Stimulated activated CD4-positive, alpha-beta T cell treated with anti-CD3 and anti-CD28 coated beads, TNF-alpha, amount 100 ng/mL, for 24 hours (primary cell): ENCODE data around the gene PSMC4.

Experiments used
- DNase-seq, 3 experiments: peaks; one replicate each; pipeline ENCODE4 v3.0.0-alpha.2; 2020; ENCODE audit warnings: low read depth in 3 of 3

PSMC4 gene

GRCh38 chr19:39970675-39971379, at the start of gene PSMC4:
TSS of gene PSMC4 (plus strand) at chr19:39971165. CDS start at chr19:39971203, 38 bp downstream.
- peak; percentile 96 to 98 (median 98) for DNase-seq

GRCh38 chr19:39923862-39924261, 47.1 kb upstream of the PSMC4 start:
- DNase-seq: no peak

DNA sequence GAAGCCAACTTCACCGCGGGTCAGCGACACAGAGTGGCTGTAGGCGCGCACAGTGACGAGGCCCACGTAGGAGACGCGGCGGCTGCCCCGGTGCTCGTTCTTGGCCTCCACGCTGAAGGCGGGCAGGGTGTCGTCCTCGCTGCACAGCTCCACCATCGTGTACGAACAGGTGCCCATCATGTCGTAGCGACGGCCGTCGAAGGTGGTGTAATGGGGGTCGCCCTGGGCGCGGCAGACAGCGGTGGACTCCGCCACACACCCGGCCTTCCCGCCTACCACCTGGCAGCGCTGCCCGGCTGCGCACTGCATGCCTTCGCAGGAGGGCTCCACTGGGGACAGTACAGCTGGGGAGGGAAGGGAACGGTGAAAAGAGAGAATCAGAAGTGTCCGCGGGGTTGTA, 46.6 kb upstream of the PSMC4 start:
- no peak for DNase-seq

- DNase-seq: no peak
Observed at GRCh38 chr19:39924952-39925351, 46.0 kb upstream of the PSMC4 start.

GRCh38 chr19:39926170-39926760, 44.7 kb upstream of the PSMC4 start:
- DNase-seq: no peak

DNA sequence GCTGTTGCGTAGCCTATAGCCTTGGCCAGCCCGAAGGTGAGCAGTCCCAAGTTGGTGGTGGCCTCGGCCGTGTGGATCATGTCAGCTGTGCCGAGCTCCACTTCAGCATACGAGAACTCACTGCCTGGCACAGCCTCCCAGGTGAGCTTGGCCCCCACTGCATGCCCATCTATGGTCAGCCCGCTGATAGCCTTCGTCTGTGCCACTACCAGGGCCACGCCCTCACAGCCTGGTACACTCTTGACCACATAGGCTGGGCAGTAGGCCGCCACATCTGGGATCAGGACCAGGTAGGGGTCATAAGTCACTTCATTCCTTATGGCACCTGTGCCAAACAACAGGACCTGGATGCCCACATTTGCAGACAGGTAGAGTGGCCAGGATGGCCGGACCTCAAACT, 43.9 kb upstream of the PSMC4 start:
- no peak for DNase-seq

GRCh38 chr19:39927524-39928356, 43.2 kb upstream of the PSMC4 start:
- no peak for DNase-seq

GRCh38 chr19:39928357-39928725, 42.6 kb upstream of the PSMC4 start:
- DNase-seq: no peak

DNA sequence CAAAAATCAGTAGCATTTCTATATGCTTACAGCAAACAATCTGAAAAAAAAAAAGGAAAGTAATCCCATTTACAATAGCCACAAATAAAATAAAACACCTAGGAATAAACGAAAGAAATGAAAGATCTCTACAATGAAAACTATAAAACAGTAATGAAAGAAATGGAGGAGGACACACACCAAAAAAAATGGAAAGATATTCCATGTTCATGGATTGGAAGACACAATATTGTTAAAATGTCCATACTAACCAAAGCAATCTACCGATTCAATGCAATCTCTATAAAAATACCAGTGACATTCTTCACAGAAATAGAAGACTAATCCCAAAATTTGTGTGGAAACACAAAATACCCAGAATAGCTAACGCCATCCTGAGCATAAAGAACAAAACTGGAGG, 41.2 kb upstream of the PSMC4 start:
- DNase-seq: no peak

DNA sequence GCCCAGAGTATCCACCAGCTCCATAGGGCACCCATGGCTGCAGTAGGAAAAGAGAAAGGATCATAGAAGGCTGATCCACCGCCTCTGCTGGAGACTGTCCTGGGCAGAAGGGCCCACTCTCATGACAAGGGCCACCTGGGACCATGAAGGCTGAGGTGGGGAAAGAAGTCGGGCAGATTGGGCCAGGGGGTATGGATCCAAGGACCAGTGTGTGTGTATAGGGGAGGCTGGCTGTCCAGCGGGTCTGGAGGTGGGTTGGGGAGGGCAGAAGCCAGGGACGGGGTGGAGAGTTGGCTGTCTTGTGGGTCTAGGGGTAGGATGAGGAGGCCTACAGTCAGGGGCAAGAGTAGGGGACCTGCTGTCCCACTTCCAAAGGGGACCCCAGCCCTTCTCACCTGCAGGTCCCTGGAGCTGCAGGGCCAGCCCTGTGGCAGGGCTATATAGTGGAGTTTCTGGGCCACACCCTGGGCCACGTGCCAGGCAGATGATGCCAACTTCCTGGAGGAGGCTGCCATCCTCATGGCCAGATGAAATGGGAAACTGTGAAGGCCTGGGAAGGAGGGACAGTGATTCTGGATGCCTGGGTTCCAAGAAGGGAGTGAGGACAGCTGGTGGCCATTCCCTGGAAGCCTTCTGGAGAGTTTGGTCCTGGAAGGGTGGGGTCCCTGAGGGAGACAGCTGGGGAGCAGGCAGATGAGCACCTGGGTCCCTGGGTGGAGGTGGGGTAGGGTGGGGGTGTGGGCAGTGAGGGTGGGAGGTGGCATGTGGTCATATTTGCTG, 36.2 kb upstream of the PSMC4 start, which contains the start of gene FCGBP:
FCGBP (minus strand) TSS at position 51 of the 780 bp plus-strand sequence.
- no peak for DNase-seq

GRCh38 chr19:39935364-39935661, 35.7 kb upstream of the PSMC4 start:
- no peak for DNase-seq

DNA sequence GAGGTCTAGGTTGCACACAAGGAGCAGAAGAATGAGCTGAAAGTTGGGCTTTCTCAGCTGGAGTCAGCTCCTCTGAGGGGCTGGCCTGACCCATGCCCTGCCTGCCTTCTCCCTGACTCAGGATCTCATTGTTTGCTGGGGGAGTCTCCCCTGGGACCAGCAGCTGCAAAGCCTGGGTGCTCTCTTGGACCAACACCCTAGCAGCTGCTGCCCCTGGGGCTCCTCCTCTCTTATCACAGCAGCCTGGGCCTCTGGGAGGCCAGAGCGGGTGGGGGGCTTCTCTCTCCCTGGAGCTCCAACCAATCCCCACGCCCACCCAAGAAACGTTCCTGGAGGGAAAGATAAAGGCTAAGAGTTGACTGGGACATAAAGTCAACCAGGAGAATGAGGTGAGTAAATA, 34.9 kb upstream of the PSMC4 start:
- no peak for DNase-seq

DNA sequence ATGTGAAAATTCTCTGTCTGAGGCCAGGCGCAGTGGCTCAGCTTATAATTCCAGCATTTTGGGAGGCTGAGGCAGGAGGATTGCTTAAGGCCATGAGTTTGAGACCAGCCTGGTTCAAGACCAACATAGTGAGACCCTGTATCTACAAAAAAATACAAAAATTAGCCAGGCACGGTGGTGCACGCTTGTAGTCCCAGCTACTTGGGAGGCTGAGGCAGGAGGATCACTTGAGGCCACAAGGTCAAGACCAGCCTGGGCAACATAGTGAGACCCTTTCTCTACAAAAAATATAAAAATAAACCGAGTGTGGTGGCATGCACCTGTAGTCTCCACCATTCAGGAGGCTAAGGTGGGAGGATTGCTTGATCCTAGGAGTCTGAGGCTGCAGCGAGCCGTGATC, 34.3 kb upstream of the PSMC4 start:
- DNase-seq: no peak

DNA sequence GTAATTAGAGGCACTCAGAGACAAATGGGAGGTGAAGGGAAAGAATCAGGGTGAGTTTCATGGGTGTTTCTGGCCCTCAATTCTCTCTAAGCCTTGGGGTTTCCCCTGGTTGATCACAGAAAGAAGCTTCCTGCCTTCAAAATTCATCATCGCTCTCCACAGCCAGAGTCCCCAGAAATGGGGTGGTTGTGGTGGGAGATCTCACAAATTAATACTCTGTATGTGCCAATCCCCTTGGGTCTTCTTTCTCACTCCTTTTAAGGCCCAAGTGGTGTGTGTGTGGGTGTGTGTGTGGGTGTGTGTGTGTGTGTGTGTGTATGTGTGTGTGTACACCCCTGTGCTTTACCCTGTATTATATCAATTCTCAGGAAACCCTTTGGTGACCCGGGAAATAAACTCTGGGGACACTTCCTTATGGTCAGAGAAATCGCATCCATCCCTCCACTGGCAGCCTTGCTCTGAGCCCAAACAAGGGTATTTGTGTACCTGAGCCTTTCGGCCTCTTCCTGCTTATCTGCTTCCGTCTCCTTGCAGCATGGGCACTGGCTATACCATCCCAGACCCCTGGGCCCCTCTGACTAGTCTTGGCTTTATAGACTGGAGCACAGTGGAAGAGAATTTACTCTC, 33.8 kb upstream of the PSMC4 start:
- peak; percentile 16 to 27 (median 24) for DNase-seq

DNA sequence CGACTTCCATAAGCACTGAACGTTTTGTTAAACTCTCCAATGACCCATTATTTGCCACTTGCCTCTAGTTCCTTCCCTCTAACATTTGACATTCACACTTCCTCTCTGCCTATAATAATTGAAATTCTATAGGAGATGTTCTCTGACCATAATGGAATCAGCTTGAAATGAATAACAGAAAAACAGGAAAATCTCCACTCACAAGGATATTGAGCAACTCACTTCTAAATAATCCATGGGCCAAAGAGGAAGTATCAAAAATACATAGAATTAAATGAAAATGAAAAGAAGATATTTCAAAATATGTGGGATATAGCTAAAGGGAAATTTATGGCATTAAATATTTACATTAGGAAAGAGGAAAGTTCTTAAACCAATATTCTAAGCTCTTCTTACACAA, 33.2 kb upstream of the PSMC4 start:
- no peak for DNase-seq

GRCh38 chr19:39939556-39939955, 31.4 kb upstream of the PSMC4 start:
- DNase-seq: no peak

DNA sequence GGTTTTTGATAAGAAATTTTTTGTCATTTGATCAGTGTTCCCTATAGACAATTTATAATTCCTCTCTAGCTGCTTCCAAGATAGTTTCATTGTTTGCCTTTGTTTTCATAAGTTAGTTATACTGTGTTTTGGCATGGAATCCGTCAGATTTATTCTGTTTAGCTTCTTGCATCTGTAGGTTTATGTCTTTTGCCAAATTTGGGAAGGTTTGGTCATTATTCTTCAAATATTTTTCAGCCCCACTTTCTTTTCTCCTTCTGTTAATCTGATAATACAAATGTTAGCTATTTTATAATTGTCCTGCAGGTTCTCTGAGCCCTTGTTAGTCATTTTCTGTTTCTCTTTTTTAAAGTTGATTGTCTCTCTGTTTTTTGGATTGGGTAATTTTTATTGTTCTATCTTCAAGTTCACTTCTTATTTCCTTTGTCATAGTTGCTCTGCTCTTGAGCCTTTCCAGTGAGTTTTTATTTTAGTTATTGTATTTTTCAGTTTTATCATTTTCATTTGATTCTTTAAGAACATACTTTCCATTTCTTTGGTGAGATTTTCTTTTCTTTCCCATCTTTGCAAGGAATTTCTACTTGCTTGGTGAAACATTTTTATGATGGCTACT, 30.6 kb upstream of the PSMC4 start:
- no peak for DNase-seq

- DNase-seq: no peak
Observed at GRCh38 chr19:39941151-39941550, 29.8 kb upstream of the PSMC4 start.

DNA sequence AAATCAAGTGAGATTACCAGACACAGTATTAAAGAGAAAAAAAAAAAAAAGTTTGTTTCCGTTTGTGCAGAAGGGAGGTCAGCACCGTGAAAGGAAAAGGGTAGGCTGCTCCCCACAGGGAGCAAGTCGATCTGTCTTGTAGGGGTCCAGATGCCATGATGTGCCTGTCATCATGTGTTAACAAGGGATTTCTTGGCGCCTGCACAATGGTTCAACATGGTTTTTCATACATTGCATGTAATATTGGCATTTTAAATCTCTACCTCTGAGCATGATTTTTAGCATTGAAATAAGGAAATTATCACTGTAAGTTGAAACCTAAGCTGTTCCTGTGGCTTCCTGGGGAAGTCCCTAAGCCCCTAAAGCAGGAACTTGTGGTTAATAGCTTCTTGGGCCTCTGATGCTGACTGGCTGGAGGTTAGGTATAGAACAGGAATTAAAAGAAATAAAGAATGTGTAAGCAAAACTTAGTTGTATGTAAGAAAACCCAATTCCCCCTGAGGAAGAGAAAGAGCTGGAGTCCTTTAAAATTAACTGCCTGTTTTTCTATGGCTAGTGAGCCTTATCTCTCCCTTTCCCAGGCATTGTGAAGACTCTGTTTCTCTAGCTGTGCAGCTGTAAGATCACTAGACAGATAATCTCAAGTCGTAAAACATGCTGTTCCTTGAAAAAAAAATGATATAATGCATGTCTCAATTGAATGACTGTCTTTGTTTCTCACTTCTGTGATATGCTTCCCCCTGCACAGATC, 29.2 kb upstream of the PSMC4 start:
- DNase-seq: peak in 1 of 3 experiments; percentile 21

DNA sequence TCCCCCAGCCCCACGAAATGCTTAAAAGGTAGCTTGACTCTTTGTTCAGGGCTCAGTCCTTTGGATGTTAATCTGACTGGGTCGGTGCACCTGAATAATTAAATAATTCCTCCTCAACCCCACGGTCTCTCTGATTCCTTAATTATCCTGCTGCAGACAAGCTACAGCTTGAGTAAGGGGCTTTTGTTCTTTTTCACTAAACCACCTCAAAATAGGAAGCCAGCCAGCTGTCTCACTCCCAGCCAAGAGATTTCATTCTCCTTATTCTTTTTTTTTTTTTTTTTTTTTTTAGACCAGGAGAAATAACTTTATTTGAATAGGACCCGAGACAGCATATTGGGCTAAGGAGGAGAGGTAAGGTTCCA, 28.6 kb upstream of the PSMC4 start:
- DNase-seq: no peak

DNA sequence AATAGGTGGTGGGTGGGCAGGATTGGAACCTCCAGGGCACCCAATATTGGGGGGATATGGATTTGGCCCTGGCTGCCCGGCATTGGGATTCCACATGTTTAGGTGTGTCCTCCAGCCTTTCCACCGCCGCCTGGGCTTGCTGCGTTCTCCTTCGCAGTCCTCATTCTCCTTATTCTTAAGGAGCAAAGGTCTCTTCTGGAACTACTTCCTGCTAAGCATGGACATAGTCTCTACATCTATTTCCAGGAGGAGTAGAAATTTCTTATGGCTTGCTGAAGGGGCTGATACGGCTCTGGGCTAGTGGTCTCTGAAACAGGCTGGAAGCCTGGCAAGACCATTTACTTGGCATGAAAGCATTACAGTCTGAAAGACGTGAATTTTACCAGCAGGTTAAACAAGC, 27.4 kb upstream of the PSMC4 start:
- DNase-seq: no peak
